Endothelial cell of umbilical vein (primary cell): Measurements from ENCODE around the gene ASCL5. TPM values are rescaled to one million over a fixed set of nuclear protein-coding genes. Genes with fewer than 3 reads are reported as not detected.

ENCODE experiments used
- BruUV-seq: library from RNA; stranded (reverse); fragments of 400-500 nt; replicated peaks from 2 replicates; lab custom pipeline; 2021; lab: Mats Ljungman, UMichigan
- CTCF ChIA-PET: fragments of 300-600, 350-600 bp; sonication (Branson Sonifier 250); formaldehyde crosslinking; loops from one replicate; lab custom pipeline; 2021; ENCODE audit warnings: antibody characterized with exemption, inconsistent platforms; lab: Charles Lee
- POLR2A ChIA-PET: fragments of 300-600, 350-600 bp; sonication (Branson Sonifier 250); formaldehyde crosslinking; loops from one replicate; lab custom pipeline; 2021; ENCODE audit warnings: antibody characterized with exemption, inconsistent platforms; lab: Charles Lee
- DNase-seq: peaks from one replicate; pipeline ENCODE4 v3.0.0-alpha.2; 2011; ENCODE audit warnings: low read depth, low spot score
- FAIRE-seq: peaks from 2 replicates; lab custom pipeline; 2011; peaks lifted over from hg19 to GRCh38; lab: Jason Lieb, UNC
- H2AFZ ChIP-seq: 2 replicates; pipeline ENCODE4 v1.6.0; 2012; ENCODE audit warnings: low read depth, low read length, control low read depth, inconsistent platforms
- H3K27ac ChIP-seq: 2 replicates; pipeline ENCODE4 v1.5.1; 2011; ENCODE audit warnings: low read depth, mild to moderate bottlenecking, control low read depth, low read length, moderate library complexity; ENCODE audit not compliant: insufficient read depth
- H3K27me3 ChIP-seq, 2 experiments: 2 replicates each; pipeline versions ENCODE4 v1.6.0 to v1.6.1; 2011; ENCODE audit warnings: low read length in 2 of 2, mixed read lengths in 1 of 2; ENCODE audit not compliant: control insufficient read depth in 2 of 2, insufficient read depth in 2 of 2
- H3K36me3 ChIP-seq, 2 experiments: 2 replicates in 1 of 2; 3 replicates in 1 of 2; pipeline ENCODE4 v1.5.1; 2011; ENCODE audit warnings: low read length in 2 of 2, mild to moderate bottlenecking in 1 of 2, moderate library complexity in 1 of 2; ENCODE audit not compliant: control insufficient read depth in 2 of 2, insufficient read depth in 2 of 2; ENCODE audit errors: extremely low read depth in 1 of 2
- H3K4me1 ChIP-seq: 3 replicates; pipeline ENCODE4 v1.5.1; 2011; ENCODE audit warnings: mild to moderate bottlenecking, low read length; ENCODE audit not compliant: control insufficient read depth, insufficient read depth; ENCODE audit errors: extremely low read depth
- H3K4me2 ChIP-seq: 2 replicates; pipeline ENCODE4 v1.6.1; 2011; ENCODE audit warnings: low read length, control low read depth, mixed read lengths; ENCODE audit not compliant: insufficient read depth
- H3K4me3 ChIP-seq, 3 experiments: fragments of 200-600 bp in 1 of 3; sonication (generic), shearing (Covaris generic) in 1 of 3; replicated peaks in 1 of 3; 2 replicates each; pipeline ENCODE4 v1.5.1; 2011 to 2016; ENCODE audit warnings: control low read depth in 3 of 3, low read length in 3 of 3, mild to moderate bottlenecking in 2 of 3, inconsistent platforms in 1 of 3, low read depth in 1 of 3, moderate library complexity in 1 of 3; ENCODE audit not compliant: insufficient read depth in 1 of 3
- H3K79me2 ChIP-seq: 2 replicates; pipeline ENCODE4 v1.6.0; 2012; ENCODE audit warnings: low read length, inconsistent platforms; ENCODE audit not compliant: control insufficient read depth, insufficient read depth
- H3K9ac ChIP-seq: replicated peaks from 2 replicates; pipeline ENCODE3; 2011; ENCODE audit warnings: low read length, control low read depth; ENCODE audit not compliant: insufficient read depth; ENCODE audit errors: extremely low read depth
- H3K9me1 ChIP-seq: replicated peaks from 3 replicates; pipeline ENCODE4 v1.6.0; 2011; ENCODE audit warnings: mild to moderate bottlenecking, low read length; ENCODE audit not compliant: control insufficient read depth, insufficient read depth; ENCODE audit errors: extremely low read depth
- H3K9me3 ChIP-seq: replicated peaks from 2 replicates; pipeline ENCODE4 v1.5.1; 2012; ENCODE audit warnings: low read length, inconsistent platforms; ENCODE audit not compliant: control insufficient read depth, insufficient read depth
- H4K20me1 ChIP-seq: replicated peaks from 2 replicates; pipeline ENCODE3; 2011; ENCODE audit warnings: mild to moderate bottlenecking, low read length; ENCODE audit not compliant: control insufficient read depth, insufficient read depth; ENCODE audit errors: extremely low read depth
- EZH2 ChIP-seq: IDR thresholded peaks from 2 replicates; pipeline ENCODE4 v1.6.1; 2012; ENCODE audit warnings: borderline replicate concordance, low read depth, mild to moderate bottlenecking, moderate library complexity, low read length, inconsistent platforms; ENCODE audit not compliant: severe bottlenecking
- FOS ChIP-seq: IDR thresholded peaks from 2 replicates; pipeline ENCODE4 v1.6.1; 2011; ENCODE audit warnings: mild to moderate bottlenecking, low read length, moderate library complexity, borderline replicate concordance; ENCODE audit not compliant: insufficient read depth
- GATA2 ChIP-seq: IDR thresholded peaks from 2 replicates; pipeline ENCODE4 v1.7.0; 2011; ENCODE audit warnings: low read depth, mild to moderate bottlenecking, moderate library complexity, mixed read lengths, low read length; ENCODE audit not compliant: insufficient read length, insufficient read depth
- JUN ChIP-seq: IDR thresholded peaks from 2 replicates; pipeline ENCODE4 v1.6.1; 2011; ENCODE audit warnings: borderline replicate concordance, low read depth; ENCODE audit not compliant: insufficient read length, insufficient read depth
- MYC ChIP-seq: IDR thresholded peaks from one replicate; pipeline ENCODE4 v1.6.1; 2011; ENCODE audit warnings: mild to moderate bottlenecking, low read depth, low read length
- POLR2A ChIP-seq: IDR thresholded peaks from 2 replicates; pipeline ENCODE4 v1.6.1; 2012; ENCODE audit warnings: low read depth, mild to moderate bottlenecking, control low read depth, low read length
- POLR2AphosphoS5 ChIP-seq: IDR thresholded peaks from 2 replicates; pipeline ENCODE4 v1.6.1; 2012; ENCODE audit warnings: low read depth, mild to moderate bottlenecking, control low read depth, low read length, moderate library complexity; ENCODE audit not compliant: insufficient read depth
- dilution Hi-C: fragments of 300-500 bp; cut with MboI; formaldehyde crosslinking; loops from one replicate; pipeline ENCODE4 v1.15.0; 2019; ENCODE audit warnings: low sequenced_read_pairs; ENCODE audit not compliant: extremely low pct_ligation_motif_present
- intact Hi-C: fragments of 100-400 bp; cut with micrococcal nuclease; formaldehyde crosslinking; loops from one replicate; pipeline ENCODE4 v1.10.0; 2022
- polyA plus RNA-seq, 4 experiments: library from polyadenylated mRNA; depleted of rRNA in 3 of 4; stranded (reverse) in 3 of 4; unstranded in 1 of 4; fragments of >200 nt; gene quantifications; 2 replicates each; pipeline versions ENCODE4 v1.2.1 to v1.2.3, GENCODE V29; 2011 to 2012; ENCODE audit warnings: missing spikeins in 1 of 4
- total RNA-seq: library from RNA; stranded (reverse); gene quantifications from 2 replicates; pipeline ENCODE4 v1.2.3, GENCODE V29; 2021
- TF ChIP-seq, protein P1 (sequence below): IDR thresholded peaks from 2 replicates; pipeline ENCODE4 v1.6.1; 2011; ENCODE audit not compliant: insufficient read depth, insufficient read length
- TF ChIP-seq, protein P2 (sequence below), 2 donors: IDR thresholded peaks; 1 replicate in 1 of 2; 2 replicates in 1 of 2; pipeline ENCODE4 v1.5.1; 2011; ENCODE audit warnings: low read length in 2 of 2, mild to moderate bottlenecking in 2 of 2, moderate library complexity in 2 of 2, control low read depth in 1 of 2, inconsistent platforms in 1 of 2, low read depth in 1 of 2; ENCODE audit not compliant: insufficient read depth in 1 of 2; ENCODE audit errors: extremely low read depth in 1 of 2

The ASCL5 gene
- total and polyA plus RNA-seq, 2 donors (not counting 3 experiments of a cell fraction or from before 2014, with no cell fraction given) = not detected

DNA sequence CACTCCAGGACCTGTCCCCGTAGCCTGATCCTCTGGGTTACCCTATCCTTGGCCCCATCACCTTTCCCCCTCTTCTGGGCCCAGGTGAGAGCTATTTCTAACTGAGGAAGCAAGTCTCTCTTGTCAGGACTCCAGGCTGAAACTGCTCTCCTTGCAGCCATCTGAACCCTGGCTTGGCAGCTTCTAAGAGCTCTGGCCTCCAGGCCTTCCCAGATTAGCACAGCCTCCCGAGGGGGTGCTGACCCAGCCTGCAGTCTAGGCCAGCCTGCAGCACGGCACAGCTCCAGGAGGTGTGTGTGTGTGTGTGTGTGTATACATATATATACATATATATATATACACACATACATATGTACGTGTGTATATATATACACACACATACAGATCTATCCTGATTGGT lies 32.2 kb downstream of the ASCL5 start:
- Histone ChIP-seq H3K36me3 (no peaks in the 10 kb centered on the region), H3K27ac (no peak overlapping the region), H3K4me2 (no peak overlapping the region), H3K9me1 (no peaks in the 10 kb centered on the region), H3K27me3 (peaks cover 4 to 12% of the 10 kb centered on the region in 2 experiments), H3K9ac (no peak overlapping the region), H3K4me3 (no peak overlapping the region), H4K20me1 (no peaks in the 10 kb centered on the region), H3K4me1 (no peaks in the 10 kb centered on the region), H3K9me3 (no peaks in the 10 kb centered on the region), H2AFZ (no peak overlapping the region), H3K79me2 (no peaks in the 10 kb centered on the region)
- ChIA-PET POLR2A (no interaction called here), CTCF (no interaction called here)
- intact Hi-C loops (no loop called here), dilution Hi-C loops (no loop called here)
- BruUV-seq = no TSS peak
- FAIRE-seq = no peak
- TF ChIP-seq JUN = no peak
- TF ChIP-seq, protein P1, sequence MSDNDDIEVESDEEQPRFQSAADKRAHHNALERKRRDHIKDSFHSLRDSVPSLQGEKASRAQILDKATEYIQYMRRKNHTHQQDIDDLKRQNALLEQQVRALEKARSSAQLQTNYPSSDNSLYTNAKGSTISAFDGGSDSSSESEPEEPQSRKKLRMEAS = no peak
- TF ChIP-seq POLR2AphosphoS5 = no peak
- TF ChIP-seq GATA2 = no peak
- TF ChIP-seq, protein P2, sequence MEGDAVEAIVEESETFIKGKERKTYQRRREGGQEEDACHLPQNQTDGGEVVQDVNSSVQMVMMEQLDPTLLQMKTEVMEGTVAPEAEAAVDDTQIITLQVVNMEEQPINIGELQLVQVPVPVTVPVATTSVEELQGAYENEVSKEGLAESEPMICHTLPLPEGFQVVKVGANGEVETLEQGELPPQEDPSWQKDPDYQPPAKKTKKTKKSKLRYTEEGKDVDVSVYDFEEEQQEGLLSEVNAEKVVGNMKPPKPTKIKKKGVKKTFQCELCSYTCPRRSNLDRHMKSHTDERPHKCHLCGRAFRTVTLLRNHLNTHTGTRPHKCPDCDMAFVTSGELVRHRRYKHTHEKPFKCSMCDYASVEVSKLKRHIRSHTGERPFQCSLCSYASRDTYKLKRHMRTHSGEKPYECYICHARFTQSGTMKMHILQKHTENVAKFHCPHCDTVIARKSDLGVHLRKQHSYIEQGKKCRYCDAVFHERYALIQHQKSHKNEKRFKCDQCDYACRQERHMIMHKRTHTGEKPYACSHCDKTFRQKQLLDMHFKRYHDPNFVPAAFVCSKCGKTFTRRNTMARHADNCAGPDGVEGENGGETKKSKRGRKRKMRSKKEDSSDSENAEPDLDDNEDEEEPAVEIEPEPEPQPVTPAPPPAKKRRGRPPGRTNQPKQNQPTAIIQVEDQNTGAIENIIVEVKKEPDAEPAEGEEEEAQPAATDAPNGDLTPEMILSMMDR (IDR thresholded peaks at IDR 0.05; ENCODE audit: extremely low read depth in 1 of 2, insufficient read depth in 1 of 2, low read depth in 1 of 2, low read length in 2 of 2) = no peak
- no peak for TF ChIP-seq EZH2
- TF ChIP-seq MYC = no peak
- TF ChIP-seq FOS = no peak
- TF ChIP-seq POLR2A = no peak
- DNase-seq = no peak
